GM18498 (cell line): Measurements from ENCODE around the gene IREB2.

Source experiments
- ATAC-seq: cut with Tn5 transposase; IDR thresholded peaks from one replicate; pipeline ENCODE4 v1.9.1; 2021; ENCODE audit warnings: mild to moderate bottlenecking, moderate library complexity; ENCODE audit not compliant: unreplicated experiment

Gene IREB2

DNA sequence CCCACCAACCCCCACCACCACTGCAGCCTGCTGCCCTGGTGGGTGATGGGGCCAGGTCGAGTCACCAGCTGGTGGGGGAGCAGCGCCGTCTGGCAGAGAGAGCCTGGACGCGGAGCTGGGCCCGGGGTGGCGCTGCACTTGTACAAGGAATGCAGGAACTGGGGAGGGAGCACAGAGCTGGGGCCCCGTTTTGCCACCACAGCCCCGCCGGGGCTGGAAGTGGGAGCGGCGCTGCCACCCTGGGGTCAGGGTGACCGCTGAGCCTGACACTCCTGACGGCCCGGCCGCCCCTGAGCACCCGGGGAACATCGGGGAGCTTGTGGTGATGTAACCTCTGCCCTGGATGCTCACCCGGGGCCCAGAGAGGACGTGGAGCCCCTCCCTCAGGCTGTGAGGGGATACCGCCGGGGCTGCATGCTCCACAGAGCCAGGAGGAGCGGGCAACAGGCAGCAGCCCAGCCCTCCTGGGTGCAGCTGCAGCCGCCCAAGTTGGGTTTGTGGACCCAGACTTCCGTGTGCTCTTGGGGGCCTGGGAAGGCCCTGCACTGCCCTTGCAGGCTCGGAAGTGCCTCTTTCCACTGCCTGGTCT is 32.6 kb upstream of the IREB2 start:
- no peak for ATAC-seq

- no peak for ATAC-seq
Observed at GRCh38 chr15:78406016-78406585, 31.9 kb upstream of the IREB2 start.

GRCh38 chr15:78407608-78408354 is 30.2 kb upstream of the IREB2 start:
- ATAC-seq, result no peak

DNA sequence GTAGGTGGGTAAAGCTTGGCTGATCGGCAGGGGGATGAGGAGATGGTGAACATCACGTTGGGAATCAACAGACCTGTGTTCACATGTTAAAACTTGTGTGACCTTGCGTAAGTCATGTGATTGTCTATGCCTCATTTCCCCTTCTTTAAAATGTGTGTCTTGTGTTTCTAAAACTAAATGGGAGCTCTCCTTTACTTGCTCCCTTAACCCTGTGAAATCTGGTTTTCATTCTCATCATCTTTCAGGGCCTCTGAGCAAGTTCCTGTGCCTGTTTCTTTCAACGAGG is 29.7 kb upstream of the IREB2 start:
- ATAC-seq, result no peak

GRCh38 chr15:78408961-78409360 is 29.1 kb upstream of the IREB2 start:
- ATAC-seq, result no peak

GRCh38 chr15:78411061-78411460 is 27.0 kb upstream of the IREB2 start:
- no peak for ATAC-seq

- no peak for ATAC-seq
Observed at GRCh38 chr15:78414621-78415250, 23.3 kb upstream of the IREB2 start.

DNA sequence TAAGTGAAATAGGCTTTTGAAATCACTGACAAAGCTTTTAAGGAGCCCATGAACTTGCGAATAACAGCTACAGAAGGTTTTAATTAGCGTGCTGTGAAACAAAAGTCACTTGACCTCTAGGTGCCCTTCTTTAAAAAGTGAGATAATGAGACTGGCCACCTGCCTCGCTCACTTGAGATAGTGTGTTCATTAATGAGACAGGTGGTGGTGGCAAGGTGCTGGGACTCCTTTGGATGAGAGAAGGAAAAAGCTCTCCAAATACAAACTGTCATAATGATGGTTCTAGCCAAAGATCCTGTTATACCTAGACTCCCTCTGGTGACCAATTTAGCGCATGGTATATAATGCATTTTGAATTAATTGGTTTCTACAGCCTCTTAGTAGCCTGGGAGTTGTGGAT is 22.7 kb upstream of the IREB2 start:
- no peak for ATAC-seq

GRCh38 chr15:78417754-78418630 is 20.0 kb upstream of the IREB2 start:
- no peak for ATAC-seq

DNA sequence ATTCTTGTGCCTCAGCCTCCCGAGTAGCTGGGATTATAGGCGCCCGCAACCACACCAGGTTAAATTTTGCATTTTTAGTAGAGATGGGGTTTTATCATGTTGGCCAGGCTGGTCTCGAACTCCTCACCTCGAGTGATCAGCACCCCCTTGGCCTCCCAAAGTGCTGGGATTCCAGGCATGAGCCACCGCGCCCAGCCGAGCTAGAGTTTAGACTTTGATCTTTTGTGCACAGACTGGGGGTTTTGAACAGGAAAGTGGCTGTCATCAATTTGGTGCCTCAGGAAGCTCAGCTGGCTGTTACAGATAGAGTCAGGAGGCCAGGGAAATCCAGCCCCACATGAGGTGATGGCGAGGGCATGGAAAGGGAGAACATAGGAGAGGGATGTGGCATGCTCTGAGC is 19.3 kb upstream of the IREB2 start:
- no peak for ATAC-seq

DNA sequence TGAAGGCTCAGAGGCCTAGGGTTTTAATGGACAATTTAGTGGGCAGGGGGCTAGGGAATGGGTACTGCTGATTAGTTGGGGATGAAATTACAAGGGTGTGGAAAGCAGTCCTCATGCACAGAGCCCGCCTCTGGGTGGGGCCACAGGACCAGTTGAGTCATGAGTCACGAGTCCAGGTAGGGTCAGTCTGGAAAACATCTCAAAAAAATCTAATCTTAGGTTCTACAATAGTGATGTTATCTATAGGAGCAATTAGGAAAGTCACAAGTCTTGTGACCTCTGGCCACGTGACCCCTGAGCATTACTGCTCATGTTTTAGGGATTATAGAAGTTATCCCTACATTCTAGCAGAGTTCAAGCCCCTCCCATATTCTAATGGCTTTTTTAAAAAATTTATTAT is 18.6 kb upstream of the IREB2 start:
- ATAC-seq, result no peak

GRCh38 chr15:78420220-78420619 is 17.8 kb upstream of the IREB2 start:
- no peak for ATAC-seq

- no peak for ATAC-seq
Observed at GRCh38 chr15:78420766-78421165, 17.2 kb upstream of the IREB2 start.

DNA sequence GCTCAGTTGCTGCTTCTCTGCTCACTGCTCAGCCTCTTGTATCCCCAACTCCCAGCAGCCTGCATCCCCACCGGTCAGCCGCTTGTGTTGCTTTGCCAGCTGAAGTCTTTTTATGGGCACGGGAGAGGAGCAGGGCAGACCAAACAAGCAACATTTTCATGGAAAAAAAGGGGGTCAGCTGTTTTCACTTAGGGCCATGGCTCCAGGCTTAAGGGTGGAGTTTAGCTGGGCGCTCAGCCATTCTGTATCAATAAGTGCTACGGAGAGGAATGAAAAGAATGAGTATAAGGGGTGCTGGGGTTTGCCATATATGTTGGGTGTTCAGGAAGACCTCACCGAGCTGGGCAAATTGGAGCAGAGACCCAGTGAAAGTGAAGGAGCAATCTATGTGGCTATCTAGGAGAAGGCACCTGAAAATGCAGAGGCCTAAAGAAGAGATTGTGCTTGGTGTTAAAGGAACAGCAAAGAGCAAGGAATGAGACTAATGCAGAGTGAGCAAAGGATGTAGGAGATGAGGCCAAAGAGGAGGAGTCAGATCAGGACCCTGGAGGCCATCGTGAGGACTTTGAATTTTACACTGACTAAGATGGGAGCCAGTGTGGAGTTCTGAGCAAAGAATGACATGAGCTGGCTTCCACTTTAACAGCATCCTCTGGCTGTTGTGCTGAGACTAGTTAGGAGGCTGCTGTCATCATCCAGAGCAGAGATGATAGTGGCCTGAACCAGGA is 16.6 kb upstream of the IREB2 start:
- no peak for ATAC-seq

DNA sequence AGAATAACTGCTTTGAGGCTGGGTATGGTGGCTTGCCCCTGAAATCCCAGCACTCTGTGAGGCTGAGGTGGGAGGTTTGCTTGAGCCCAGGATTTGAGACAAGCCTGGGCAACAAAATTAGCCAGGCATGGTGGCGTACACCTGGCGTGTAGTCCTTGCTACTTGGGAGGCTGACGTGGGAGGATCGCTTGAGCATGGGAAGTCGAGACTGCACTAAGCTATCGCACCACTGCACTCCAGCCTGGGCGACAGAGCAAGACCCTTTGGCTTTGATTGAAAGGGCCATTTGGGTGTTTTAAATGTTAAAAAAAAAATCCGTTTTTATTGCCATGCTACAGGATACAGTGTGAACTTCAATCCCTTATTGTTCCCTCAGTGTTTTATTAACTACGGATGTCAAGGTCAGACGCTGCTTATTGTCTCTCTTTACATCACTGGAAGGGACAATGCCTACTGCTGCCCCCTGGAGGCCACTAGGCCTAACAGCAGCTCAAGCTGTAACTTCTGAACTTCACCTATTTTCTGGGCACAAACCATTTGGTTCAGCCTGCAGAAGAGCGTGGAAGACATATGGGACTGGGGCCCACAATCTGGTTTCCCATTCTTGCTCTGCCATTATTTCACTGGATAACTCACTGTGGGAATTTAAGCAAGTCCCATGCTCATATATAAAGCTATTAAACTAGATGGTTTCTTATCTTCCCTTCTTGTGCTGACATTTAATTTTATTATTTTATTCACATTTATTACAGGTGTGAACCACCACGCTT is 15.3 kb upstream of the IREB2 start:
- ATAC-seq, result no peak

GRCh38 chr15:78424673-78425072 is 13.3 kb upstream of the IREB2 start:
- ATAC-seq, result no peak

- ATAC-seq, result no peak
Observed at GRCh38 chr15:78425643-78426042, 12.4 kb upstream of the IREB2 start.

- ATAC-seq, result no peak
Observed at GRCh38 chr15:78426300-78426699, 11.7 kb upstream of the IREB2 start.

GRCh38 chr15:78427953-78428352 is 10.1 kb upstream of the IREB2 start:
- no peak for ATAC-seq

DNA sequence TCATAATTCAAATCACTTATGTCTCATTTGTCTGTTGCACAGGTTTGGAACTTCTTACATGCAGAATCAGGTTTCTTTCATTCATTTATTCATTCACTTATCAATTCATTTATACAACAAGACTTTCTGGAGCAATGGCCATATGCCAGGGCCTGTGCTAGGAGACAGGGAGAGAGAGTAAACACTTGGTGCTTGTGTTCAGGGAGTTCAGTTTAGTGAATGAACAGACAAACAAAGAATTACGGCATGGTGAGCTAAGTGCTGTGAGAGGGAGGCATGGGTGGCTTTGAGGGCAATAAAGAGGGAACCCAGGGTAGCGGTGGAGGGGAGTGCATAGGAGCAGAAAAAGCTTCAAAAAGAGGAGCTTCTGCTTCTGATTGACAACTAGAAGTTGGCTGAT is 8.5 kb upstream of the IREB2 start:
- ATAC-seq, result no peak
